Measurements from ENCODE around the gene QTRT2. TPM values are rescaled to one million over a fixed set of nuclear protein-coding genes. Genes with fewer than 3 reads are reported as not detected.

QTRT2 gene
- total and polyA plus RNA-seq, 4 donors = 4.3 to 11.3 (median 5.9) TPM

DNA sequence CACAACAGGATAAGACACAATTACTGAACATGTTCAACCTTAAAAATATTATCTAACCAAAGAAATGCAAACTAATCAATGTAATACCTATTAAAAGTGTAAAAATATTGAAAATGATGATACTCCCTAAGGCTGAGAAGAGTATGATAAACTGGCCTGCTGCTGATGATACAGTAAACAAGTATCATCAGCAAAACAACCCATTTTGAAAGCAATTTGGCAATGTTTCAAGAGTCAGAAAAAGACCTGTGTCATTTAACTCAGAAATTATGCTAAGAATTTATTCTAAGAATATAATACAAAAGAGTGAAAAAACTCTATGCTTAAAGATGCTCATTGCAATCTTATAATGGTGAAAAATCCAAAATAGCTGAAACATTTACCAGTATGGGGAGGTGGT is 22.3 kb upstream of the QTRT2 start:
- no peaks in the 10 kb centered on the region for H3K27me3 ChIP-seq (ENCODE audit: control insufficient read depth in 4 of 4, insufficient read depth in 4 of 4, low read length in 3 of 4)
- no peak overlapping the region for H3K4me3 ChIP-seq (ENCODE audit: low read depth in 1 of 3, low read length in 3 of 3)
- H3K27ac ChIP-seq (ENCODE audit: low read depth in 1 of 2, low read length in 2 of 2) = no peak overlapping the region
- H3K9me3 ChIP-seq (ENCODE audit: control insufficient read depth in 4 of 4, low read length in 3 of 4) = no peaks in the 10 kb centered on the region
- no peak for DNase-seq (ENCODE audit: low spot score)
- H3K9ac ChIP-seq (ENCODE audit: low read depth in 1 of 2, low read length in 2 of 2) = no peak overlapping the region
- H3K4me1 ChIP-seq (ENCODE audit: control insufficient read depth in 4 of 4, insufficient read depth in 4 of 4, low read length in 3 of 4) = no peaks in the 10 kb centered on the region
- no peak for TF ChIP-seq FOXA2 (IDR thresholded peaks at IDR 0.05)
- no peak for TF ChIP-seq RAD21 (IDR thresholded peaks at IDR 0.05)
- no peak for TF ChIP-seq HNF4A (conservative IDR thresholded peaks at IDR 0.05)
- TF ChIP-seq NR2F2 (IDR thresholded peaks at IDR 0.05) = no peak
- TF ChIP-seq EGR1 (IDR thresholded peaks at IDR 0.05; ENCODE audit: low read depth in 2 of 2) = no peak
- H3K36me3 ChIP-seq (ENCODE audit: control insufficient read depth in 4 of 4, insufficient read depth in 3 of 4, low read depth in 1 of 4, low read length in 3 of 4) = peaks cover 0 to 5% (median 3%) of the 10 kb centered on the region in 4 donors

DNA sequence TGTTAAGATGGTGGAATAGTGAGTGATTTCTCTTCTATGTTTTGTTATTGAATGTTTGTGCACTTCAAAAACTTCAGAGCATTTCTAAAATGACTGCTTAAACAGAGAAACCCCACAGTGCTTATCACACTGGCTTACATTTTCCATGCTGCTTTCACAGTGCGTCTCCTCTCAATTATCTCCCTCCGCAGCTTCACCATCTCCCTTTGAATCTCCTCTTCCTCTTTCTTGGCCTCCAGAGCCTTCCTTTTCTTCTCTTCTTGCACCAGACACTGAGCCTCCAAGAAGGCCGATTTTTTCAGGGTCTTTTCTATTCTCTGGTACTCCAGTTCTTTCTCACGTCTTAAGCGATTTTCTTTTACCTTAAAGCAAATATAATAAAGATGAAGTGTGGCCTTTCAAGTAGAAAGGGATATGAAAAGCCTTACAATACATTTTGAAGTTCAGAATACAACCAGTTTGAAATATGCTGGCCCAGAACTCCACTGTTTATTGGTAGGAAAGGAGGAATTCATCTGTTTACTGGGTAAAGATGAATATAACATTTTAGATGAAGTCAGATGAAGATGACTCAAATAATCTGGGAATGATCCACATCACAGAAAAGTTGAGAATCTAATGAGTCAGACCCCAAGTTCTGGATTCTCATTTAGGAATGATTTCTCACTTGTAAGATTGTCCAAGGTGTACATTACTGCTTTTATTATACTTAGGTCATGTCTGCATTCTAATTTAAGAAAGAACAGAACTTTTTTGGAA is 21.6 kb upstream of the QTRT2 start:
- H3K36me3 ChIP-seq (ENCODE audit: control insufficient read depth in 4 of 4, insufficient read depth in 3 of 4, low read depth in 1 of 4, low read length in 3 of 4) = peaks cover 0 to 5% (median 3%) of the 10 kb centered on the region in 4 donors
- WGBS = 91% methylated on average over 5 of the region's 5 CpGs

More for the DNA sequence above, 21.6 kb upstream of the QTRT2 start:
- Histone ChIP-seq H3K4me1 (ENCODE audit: control insufficient read depth in 4 of 4, insufficient read depth in 4 of 4, low read length in 3 of 4) (no peaks in the 10 kb centered on the region), H3K4me3 (ENCODE audit: low read depth in 1 of 3, low read length in 3 of 3) (no peak overlapping the region), H3K9ac (ENCODE audit: low read depth in 1 of 2, low read length in 2 of 2) (no peak overlapping the region), H3K27ac (ENCODE audit: low read depth in 1 of 2, low read length in 2 of 2) (no peak overlapping the region), H3K27me3 (ENCODE audit: control insufficient read depth in 4 of 4, insufficient read depth in 4 of 4, low read length in 3 of 4) (no peaks in the 10 kb centered on the region), H3K9me3 (ENCODE audit: control insufficient read depth in 4 of 4, low read length in 3 of 4) (no peaks in the 10 kb centered on the region)
- no peak for TF ChIP-seq TAF1 (conservative IDR thresholded peaks at IDR 0.05)
- TF ChIP-seq, protein P1, sequence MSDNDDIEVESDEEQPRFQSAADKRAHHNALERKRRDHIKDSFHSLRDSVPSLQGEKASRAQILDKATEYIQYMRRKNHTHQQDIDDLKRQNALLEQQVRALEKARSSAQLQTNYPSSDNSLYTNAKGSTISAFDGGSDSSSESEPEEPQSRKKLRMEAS (IDR thresholded peaks at IDR 0.05) = no peak
- no peak for TF ChIP-seq HNF4A (conservative IDR thresholded peaks at IDR 0.05)
- TF ChIP-seq YY1 (IDR thresholded peaks at IDR 0.05) = no peak
- TF ChIP-seq RXRA (IDR thresholded peaks at IDR 0.05) = no peak
- TF ChIP-seq, protein P2, sequence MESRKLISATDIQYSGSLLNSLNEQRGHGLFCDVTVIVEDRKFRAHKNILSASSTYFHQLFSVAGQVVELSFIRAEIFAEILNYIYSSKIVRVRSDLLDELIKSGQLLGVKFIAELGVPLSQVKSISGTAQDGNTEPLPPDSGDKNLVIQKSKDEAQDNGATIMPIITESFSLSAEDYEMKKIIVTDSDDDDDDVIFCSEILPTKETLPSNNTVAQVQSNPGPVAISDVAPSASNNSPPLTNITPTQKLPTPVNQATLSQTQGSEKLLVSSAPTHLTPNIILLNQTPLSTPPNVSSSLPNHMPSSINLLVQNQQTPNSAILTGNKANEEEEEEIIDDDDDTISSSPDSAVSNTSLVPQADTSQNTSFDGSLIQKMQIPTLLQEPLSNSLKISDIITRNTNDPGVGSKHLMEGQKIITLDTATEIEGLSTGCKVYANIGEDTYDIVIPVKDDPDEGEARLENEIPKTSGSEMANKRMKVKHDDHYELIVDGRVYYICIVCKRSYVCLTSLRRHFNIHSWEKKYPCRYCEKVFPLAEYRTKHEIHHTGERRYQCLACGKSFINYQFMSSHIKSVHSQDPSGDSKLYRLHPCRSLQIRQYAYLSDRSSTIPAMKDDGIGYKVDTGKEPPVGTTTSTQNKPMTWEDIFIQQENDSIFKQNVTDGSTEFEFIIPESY (IDR thresholded peaks at IDR 0.05) = no peak
- no peak for TF ChIP-seq EGR1 (IDR thresholded peaks at IDR 0.05; ENCODE audit: low read depth in 2 of 2)
- TF ChIP-seq SP1 (IDR thresholded peaks at IDR 0.05) = no peak
- TF ChIP-seq, protein P3, sequence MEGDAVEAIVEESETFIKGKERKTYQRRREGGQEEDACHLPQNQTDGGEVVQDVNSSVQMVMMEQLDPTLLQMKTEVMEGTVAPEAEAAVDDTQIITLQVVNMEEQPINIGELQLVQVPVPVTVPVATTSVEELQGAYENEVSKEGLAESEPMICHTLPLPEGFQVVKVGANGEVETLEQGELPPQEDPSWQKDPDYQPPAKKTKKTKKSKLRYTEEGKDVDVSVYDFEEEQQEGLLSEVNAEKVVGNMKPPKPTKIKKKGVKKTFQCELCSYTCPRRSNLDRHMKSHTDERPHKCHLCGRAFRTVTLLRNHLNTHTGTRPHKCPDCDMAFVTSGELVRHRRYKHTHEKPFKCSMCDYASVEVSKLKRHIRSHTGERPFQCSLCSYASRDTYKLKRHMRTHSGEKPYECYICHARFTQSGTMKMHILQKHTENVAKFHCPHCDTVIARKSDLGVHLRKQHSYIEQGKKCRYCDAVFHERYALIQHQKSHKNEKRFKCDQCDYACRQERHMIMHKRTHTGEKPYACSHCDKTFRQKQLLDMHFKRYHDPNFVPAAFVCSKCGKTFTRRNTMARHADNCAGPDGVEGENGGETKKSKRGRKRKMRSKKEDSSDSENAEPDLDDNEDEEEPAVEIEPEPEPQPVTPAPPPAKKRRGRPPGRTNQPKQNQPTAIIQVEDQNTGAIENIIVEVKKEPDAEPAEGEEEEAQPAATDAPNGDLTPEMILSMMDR (IDR thresholded peaks at IDR 0.05; ENCODE audit: low read depth, low read length, missing input control) = no peak
- TF ChIP-seq FOXA2 (IDR thresholded peaks at IDR 0.05) = no peak
- TF ChIP-seq RAD21 (IDR thresholded peaks at IDR 0.05) = no peak
- TF ChIP-seq, protein P4, sequence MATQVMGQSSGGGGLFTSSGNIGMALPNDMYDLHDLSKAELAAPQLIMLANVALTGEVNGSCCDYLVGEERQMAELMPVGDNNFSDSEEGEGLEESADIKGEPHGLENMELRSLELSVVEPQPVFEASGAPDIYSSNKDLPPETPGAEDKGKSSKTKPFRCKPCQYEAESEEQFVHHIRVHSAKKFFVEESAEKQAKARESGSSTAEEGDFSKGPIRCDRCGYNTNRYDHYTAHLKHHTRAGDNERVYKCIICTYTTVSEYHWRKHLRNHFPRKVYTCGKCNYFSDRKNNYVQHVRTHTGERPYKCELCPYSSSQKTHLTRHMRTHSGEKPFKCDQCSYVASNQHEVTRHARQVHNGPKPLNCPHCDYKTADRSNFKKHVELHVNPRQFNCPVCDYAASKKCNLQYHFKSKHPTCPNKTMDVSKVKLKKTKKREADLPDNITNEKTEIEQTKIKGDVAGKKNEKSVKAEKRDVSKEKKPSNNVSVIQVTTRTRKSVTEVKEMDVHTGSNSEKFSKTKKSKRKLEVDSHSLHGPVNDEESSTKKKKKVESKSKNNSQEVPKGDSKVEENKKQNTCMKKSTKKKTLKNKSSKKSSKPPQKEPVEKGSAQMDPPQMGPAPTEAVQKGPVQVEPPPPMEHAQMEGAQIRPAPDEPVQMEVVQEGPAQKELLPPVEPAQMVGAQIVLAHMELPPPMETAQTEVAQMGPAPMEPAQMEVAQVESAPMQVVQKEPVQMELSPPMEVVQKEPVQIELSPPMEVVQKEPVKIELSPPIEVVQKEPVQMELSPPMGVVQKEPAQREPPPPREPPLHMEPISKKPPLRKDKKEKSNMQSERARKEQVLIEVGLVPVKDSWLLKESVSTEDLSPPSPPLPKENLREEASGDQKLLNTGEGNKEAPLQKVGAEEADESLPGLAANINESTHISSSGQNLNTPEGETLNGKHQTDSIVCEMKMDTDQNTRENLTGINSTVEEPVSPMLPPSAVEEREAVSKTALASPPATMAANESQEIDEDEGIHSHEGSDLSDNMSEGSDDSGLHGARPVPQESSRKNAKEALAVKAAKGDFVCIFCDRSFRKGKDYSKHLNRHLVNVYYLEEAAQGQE (IDR thresholded peaks at IDR 0.05) = no peak
- no peak for TF ChIP-seq FOXA1 (IDR thresholded peaks at IDR 0.05)
- no peak for TF ChIP-seq NR2F2 (IDR thresholded peaks at IDR 0.05)
- TF ChIP-seq, protein P5, sequence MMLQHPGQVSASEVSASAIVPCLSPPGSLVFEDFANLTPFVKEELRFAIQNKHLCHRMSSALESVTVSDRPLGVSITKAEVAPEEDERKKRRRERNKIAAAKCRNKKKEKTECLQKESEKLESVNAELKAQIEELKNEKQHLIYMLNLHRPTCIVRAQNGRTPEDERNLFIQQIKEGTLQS (IDR thresholded peaks at IDR 0.05) = no peak
- no peak for TF ChIP-seq GABPA (IDR thresholded peaks at IDR 0.05 in 1 of 2, conservative IDR thresholded peaks at IDR 0.05 in 1 of 2)
- TF ChIP-seq HNF4G (IDR thresholded peaks at IDR 0.05) = no peak
- no peak for TF ChIP-seq JUND (IDR thresholded peaks at IDR 0.05)
- DNase-seq (ENCODE audit: low spot score) = no peak
